SK-N-SH (cell line): Measurements from ENCODE around the gene FZR1.

Experiments used
- EP300 ChIP-seq, 2 experiments: IDR thresholded peaks; 2 replicates each; pipeline versions ENCODE4 v1.4.0 to v1.6.1; 2012; ENCODE audit warnings: borderline replicate concordance in 1 of 2, low read depth in 1 of 2, low read length in 1 of 2
- MXI1 ChIP-seq: IDR thresholded peaks from 2 replicates; pipeline ENCODE4 v1.6.1; 2012; ENCODE audit warnings: mild to moderate bottlenecking, low read depth, low read length, improper control_type of control experiment
- POLR2AphosphoS5 ChIP-seq: IDR thresholded peaks from 2 replicates; pipeline ENCODE4 v1.6.1; 2012; ENCODE audit warnings: low read depth, low read length
- RAD21 ChIP-seq: IDR thresholded peaks from 2 replicates; pipeline ENCODE4 v1.6.1; 2012; ENCODE audit warnings: mild to moderate bottlenecking, low read length
- SIN3A ChIP-seq: IDR thresholded peaks from 2 replicates; pipeline ENCODE4 v1.6.1; 2012; ENCODE audit warnings: low read depth, mild to moderate bottlenecking, low read length, moderate library complexity, borderline replicate concordance
- SMC3 ChIP-seq: IDR thresholded peaks from 2 replicates; pipeline ENCODE4 v1.6.1; 2012; ENCODE audit warnings: low read depth, low read length, improper control_type of control experiment
- TAF1 ChIP-seq: IDR thresholded peaks from 2 replicates; pipeline ENCODE4 v1.6.1; 2012; ENCODE audit warnings: low read depth, mild to moderate bottlenecking, low read length, moderate library complexity, borderline replicate concordance
- TF ChIP-seq, protein P1 (sequence below): fragments of 200-600 bp; sonication (generic); IDR thresholded peaks from 2 replicates; pipeline ENCODE4 v1.6.1; 2017; ENCODE audit warnings: antibody characterized with exemption, mild to moderate bottlenecking, moderate library complexity
- TF ChIP-seq, protein P2 (sequence below): fragments of 150-350 bp; IDR thresholded peaks from 2 replicates; pipeline ENCODE4 v1.6.1; 2017; ENCODE audit warnings: antibody characterized with exemption, low read length, low read depth, borderline replicate concordance
- TF ChIP-seq, protein P3 (sequence below): IDR thresholded peaks from 2 replicates; pipeline ENCODE4 v1.4.0; 2012; ENCODE audit warnings: low read depth

DNA sequence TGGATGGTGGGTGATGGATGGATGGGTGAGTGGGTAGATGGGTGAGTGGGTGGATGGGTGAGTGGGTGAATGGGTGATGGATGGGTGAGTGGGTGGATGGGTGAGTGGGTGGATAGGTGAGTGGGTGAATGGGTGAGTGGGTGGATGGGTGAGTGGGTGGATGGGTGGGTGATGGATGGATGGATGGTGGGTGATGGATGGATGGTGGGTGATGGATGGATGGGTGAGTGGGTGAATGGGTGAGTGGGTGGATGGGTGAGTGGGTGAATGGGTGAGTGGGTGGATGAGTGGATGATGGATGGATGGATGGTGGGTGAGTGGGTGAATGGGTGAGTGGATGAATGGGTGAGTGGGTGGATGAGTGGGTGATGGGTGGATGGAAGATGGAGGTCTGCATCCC is 28.6 kb upstream of the FZR1 start:
- TF ChIP-seq, protein P1, sequence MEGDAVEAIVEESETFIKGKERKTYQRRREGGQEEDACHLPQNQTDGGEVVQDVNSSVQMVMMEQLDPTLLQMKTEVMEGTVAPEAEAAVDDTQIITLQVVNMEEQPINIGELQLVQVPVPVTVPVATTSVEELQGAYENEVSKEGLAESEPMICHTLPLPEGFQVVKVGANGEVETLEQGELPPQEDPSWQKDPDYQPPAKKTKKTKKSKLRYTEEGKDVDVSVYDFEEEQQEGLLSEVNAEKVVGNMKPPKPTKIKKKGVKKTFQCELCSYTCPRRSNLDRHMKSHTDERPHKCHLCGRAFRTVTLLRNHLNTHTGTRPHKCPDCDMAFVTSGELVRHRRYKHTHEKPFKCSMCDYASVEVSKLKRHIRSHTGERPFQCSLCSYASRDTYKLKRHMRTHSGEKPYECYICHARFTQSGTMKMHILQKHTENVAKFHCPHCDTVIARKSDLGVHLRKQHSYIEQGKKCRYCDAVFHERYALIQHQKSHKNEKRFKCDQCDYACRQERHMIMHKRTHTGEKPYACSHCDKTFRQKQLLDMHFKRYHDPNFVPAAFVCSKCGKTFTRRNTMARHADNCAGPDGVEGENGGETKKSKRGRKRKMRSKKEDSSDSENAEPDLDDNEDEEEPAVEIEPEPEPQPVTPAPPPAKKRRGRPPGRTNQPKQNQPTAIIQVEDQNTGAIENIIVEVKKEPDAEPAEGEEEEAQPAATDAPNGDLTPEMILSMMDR: no peak
- TF ChIP-seq POLR2AphosphoS5 (no peak), SMC3 (no peak), RAD21 (no peak), SIN3A (no peak), TAF1 (no peak), MXI1 (no peak), EP300 (IDR thresholded peaks at IDR 0.05; ENCODE audit: borderline replicate concordance in 1 of 2, low read depth in 1 of 2, low read length in 1 of 2) (no peak)
- TF ChIP-seq, protein P2, sequence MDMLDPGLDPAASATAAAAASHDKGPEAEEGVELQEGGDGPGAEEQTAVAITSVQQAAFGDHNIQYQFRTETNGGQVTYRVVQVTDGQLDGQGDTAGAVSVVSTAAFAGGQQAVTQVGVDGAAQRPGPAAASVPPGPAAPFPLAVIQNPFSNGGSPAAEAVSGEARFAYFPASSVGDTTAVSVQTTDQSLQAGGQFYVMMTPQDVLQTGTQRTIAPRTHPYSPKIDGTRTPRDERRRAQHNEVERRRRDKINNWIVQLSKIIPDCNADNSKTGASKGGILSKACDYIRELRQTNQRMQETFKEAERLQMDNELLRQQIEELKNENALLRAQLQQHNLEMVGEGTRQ: no peak
- TF ChIP-seq, protein P3, sequence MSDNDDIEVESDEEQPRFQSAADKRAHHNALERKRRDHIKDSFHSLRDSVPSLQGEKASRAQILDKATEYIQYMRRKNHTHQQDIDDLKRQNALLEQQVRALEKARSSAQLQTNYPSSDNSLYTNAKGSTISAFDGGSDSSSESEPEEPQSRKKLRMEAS: no peak
